Panc1 (cell line): ENCODE data around the gene ALKBH2. TPM values are rescaled to one million over a fixed set of nuclear protein-coding genes. Genes with fewer than 3 reads are reported as not detected.

Experiments used
- ATAC-seq: fragments of 200-7000 bp; cut with Tn5 transposase; 2 replicates; pipeline ENCODE4 v1.9.1; 2020; ENCODE audit warnings: mild to moderate bottlenecking, moderate library complexity
- BruUV-seq: library from RNA; stranded (reverse); fragments of 400-500 nt; replicated peaks from 2 replicates; lab custom pipeline; 2021; lab: Mats Ljungman, UMichigan
- CTCF ChIA-PET: fragments of 300-600 bp; sonication (Branson Sonifier 250); formaldehyde crosslinking; loops from one replicate; lab custom pipeline; 2022; ENCODE audit warnings: antibody characterized with exemption; lab: Charles Lee
- POLR2A ChIA-PET: fragments of 300-600 bp; sonication (Branson Sonifier 250); formaldehyde crosslinking; loops from one replicate; lab custom pipeline; 2022; ENCODE audit warnings: antibody characterized with exemption; lab: Charles Lee
- DNase-seq: peaks from one replicate; pipeline ENCODE4 v3.0.0-alpha.2; 2010; ENCODE audit warnings: low read depth, low spot score
- H3K27ac ChIP-seq: 2 replicates; pipeline ENCODE4 v1.5.1; 2011; ENCODE audit warnings: mild to moderate bottlenecking, low read length, inconsistent platforms
- H3K27me3 ChIP-seq: fragments of 200-500 bp; sonication (Bioruptor generic); 2 replicates; pipeline ENCODE4 v1.6.0; 2014; ENCODE audit warnings: low read length, inconsistent platforms; ENCODE audit not compliant: control insufficient read depth, insufficient read depth
- H3K36me3 ChIP-seq: fragments of 200-500 bp; sonication (Bioruptor generic); 2 replicates; pipeline ENCODE4 v1.5.1; 2014; ENCODE audit warnings: inconsistent platforms, mild to moderate bottlenecking, low read length, moderate library complexity; ENCODE audit not compliant: control insufficient read depth, insufficient read depth
- H3K4me1 ChIP-seq: 2 replicates; pipeline ENCODE4 v1.5.1; 2011; ENCODE audit warnings: inconsistent platforms, mild to moderate bottlenecking, low read length, moderate library complexity; ENCODE audit not compliant: control insufficient read depth, insufficient read depth
- H3K4me3 ChIP-seq, 2 experiments: 2 replicates each; pipeline ENCODE4 v1.5.1; 2011 to 2012; ENCODE audit warnings: low read depth in 2 of 2, low read length in 2 of 2, mild to moderate bottlenecking in 2 of 2, inconsistent platforms in 1 of 2, moderate library complexity in 1 of 2
- H3K9me3 ChIP-seq: fragments of 200-500 bp; sonication (Bioruptor generic); 2 replicates; pipeline ENCODE4 v1.5.1; 2014; ENCODE audit warnings: low read depth, mild to moderate bottlenecking, inconsistent platforms, low read length, moderate library complexity; ENCODE audit not compliant: control insufficient read depth, insufficient read depth
- POLR2AphosphoS5 ChIP-seq: IDR thresholded peaks from 2 replicates; pipeline ENCODE4 v1.6.1; 2012; ENCODE audit warnings: mild to moderate bottlenecking, low read depth, low read length, moderate library complexity
- SIN3A ChIP-seq: IDR thresholded peaks from 2 replicates; pipeline ENCODE4 v1.6.1; 2012; ENCODE audit warnings: low read depth, mild to moderate bottlenecking, low read length, moderate library complexity, borderline replicate concordance; ENCODE audit not compliant: insufficient read depth
- TCF7L2 ChIP-seq: IDR thresholded peaks from 2 replicates; pipeline ENCODE4 v1.6.1; 2011; ENCODE audit warnings: mild to moderate bottlenecking, low read depth, low read length, inconsistent platforms
- in situ Hi-C: cut with HindIII; loops from 2 replicates; pipeline ENCODE4 v1.10.0; 2016; ENCODE audit warnings: low sequenced_read_pairs, low pct_unique_long_range_greater_than_20kb
- intact Hi-C: fragments of 100-400 bp; cut with micrococcal nuclease; formaldehyde crosslinking; loops from one replicate; pipeline ENCODE4 v1.10.0; 2022; ENCODE audit not compliant: unreplicated experiment
- total RNA-seq: library from RNA; stranded (reverse); gene quantifications from one replicate; pipeline ENCODE4 v1.2.1, GENCODE V29; 2021; ENCODE audit not compliant: unreplicated experiment
- TF ChIP-seq, protein P1 (sequence below), 2 experiments: IDR thresholded peaks; 2 replicates each; pipeline ENCODE4 v1.6.1; 2011 to 2012; ENCODE audit warnings: low read depth in 2 of 2, control low read depth in 1 of 2, low read length in 1 of 2, mild to moderate bottlenecking in 1 of 2, moderate library complexity in 1 of 2; ENCODE audit not compliant: insufficient read depth in 1 of 2
- TF ChIP-seq, protein P2 (sequence below): fragments of 450-650 bp; IDR thresholded peaks from 2 replicates; pipeline ENCODE4 v1.5.1; 2017; ENCODE audit warnings: mild to moderate bottlenecking

ALKBH2 gene
- total RNA-seq, 1 experiment from 2014 or later = 41.6 TPM

GRCh38 chr12:109112720-109113465 lies 19.6 kb upstream of the ALKBH2 start:
- TF ChIP-seq, protein P1, sequence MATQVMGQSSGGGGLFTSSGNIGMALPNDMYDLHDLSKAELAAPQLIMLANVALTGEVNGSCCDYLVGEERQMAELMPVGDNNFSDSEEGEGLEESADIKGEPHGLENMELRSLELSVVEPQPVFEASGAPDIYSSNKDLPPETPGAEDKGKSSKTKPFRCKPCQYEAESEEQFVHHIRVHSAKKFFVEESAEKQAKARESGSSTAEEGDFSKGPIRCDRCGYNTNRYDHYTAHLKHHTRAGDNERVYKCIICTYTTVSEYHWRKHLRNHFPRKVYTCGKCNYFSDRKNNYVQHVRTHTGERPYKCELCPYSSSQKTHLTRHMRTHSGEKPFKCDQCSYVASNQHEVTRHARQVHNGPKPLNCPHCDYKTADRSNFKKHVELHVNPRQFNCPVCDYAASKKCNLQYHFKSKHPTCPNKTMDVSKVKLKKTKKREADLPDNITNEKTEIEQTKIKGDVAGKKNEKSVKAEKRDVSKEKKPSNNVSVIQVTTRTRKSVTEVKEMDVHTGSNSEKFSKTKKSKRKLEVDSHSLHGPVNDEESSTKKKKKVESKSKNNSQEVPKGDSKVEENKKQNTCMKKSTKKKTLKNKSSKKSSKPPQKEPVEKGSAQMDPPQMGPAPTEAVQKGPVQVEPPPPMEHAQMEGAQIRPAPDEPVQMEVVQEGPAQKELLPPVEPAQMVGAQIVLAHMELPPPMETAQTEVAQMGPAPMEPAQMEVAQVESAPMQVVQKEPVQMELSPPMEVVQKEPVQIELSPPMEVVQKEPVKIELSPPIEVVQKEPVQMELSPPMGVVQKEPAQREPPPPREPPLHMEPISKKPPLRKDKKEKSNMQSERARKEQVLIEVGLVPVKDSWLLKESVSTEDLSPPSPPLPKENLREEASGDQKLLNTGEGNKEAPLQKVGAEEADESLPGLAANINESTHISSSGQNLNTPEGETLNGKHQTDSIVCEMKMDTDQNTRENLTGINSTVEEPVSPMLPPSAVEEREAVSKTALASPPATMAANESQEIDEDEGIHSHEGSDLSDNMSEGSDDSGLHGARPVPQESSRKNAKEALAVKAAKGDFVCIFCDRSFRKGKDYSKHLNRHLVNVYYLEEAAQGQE (IDR thresholded peaks at IDR 0.05; ENCODE audit: insufficient read depth in 1 of 2, low read depth in 2 of 2, low read length in 1 of 2) = no peak
- TF ChIP-seq SIN3A = no peak
- no peak for TF ChIP-seq POLR2AphosphoS5
- TF ChIP-seq, protein P2, sequence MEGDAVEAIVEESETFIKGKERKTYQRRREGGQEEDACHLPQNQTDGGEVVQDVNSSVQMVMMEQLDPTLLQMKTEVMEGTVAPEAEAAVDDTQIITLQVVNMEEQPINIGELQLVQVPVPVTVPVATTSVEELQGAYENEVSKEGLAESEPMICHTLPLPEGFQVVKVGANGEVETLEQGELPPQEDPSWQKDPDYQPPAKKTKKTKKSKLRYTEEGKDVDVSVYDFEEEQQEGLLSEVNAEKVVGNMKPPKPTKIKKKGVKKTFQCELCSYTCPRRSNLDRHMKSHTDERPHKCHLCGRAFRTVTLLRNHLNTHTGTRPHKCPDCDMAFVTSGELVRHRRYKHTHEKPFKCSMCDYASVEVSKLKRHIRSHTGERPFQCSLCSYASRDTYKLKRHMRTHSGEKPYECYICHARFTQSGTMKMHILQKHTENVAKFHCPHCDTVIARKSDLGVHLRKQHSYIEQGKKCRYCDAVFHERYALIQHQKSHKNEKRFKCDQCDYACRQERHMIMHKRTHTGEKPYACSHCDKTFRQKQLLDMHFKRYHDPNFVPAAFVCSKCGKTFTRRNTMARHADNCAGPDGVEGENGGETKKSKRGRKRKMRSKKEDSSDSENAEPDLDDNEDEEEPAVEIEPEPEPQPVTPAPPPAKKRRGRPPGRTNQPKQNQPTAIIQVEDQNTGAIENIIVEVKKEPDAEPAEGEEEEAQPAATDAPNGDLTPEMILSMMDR = no peak
- TF ChIP-seq TCF7L2 = no peak
- H3K4me1 ChIP-seq = peaks cover 18% of the 10 kb centered on the region
- no peak overlapping the region for H3K4me3 ChIP-seq
- in situ Hi-C loops = no loop called here
- ChIA-PET POLR2A (interaction anchor here (0.6 to 0.7 kb wide), 2 partner anchors 200 to 276 kb away, joined by 5 to 10 read pairs; no protein-coding TSS in a partner anchor), CTCF (interaction anchor here (0.6 to 2.0 kb wide), 4 partner anchors 18 to 1075 kb away, joined by 3 to 9 read pairs (median 5); no protein-coding TSS in a partner anchor)
- ATAC-seq (no peak), DNase-seq (no peak)
- no peak overlapping the region; the same call in 1 of the 2 replicates for H3K27ac ChIP-seq
- BruUV-seq = no TSS peak
- no peaks in the 10 kb centered on the region for H3K27me3 ChIP-seq
- no peaks in the 10 kb centered on the region for H3K9me3 ChIP-seq
- H3K36me3 ChIP-seq = peaks cover under 1% of the 10 kb centered on the region; the same call in 1 of the 2 replicates
- intact Hi-C loops = loop anchor here (5.0 to 10.0 kb wide), 2 partner anchors 142 to 274 kb away; no protein-coding TSS in a partner anchor

GRCh38 chr12:109110988-109111495 lies 17.8 kb upstream of the ALKBH2 start:
- TF ChIP-seq, protein P2 = no peak
- TF ChIP-seq TCF7L2 (no peak), POLR2AphosphoS5 (peak; percentile 65), SIN3A (no peak; the same call in 1 of the 2 replicates)
- TF ChIP-seq, protein P1 (IDR thresholded peaks at IDR 0.05; ENCODE audit: insufficient read depth in 1 of 2, low read depth in 2 of 2, low read length in 1 of 2) = no peak
- ATAC-seq = peak; percentile 98
- Histone ChIP-seq H3K4me3 (peak overlapping the region; percentile 53 to 71), H3K9me3 (no peaks in the 10 kb centered on the region), H3K36me3 (peaks cover 2% of the 10 kb centered on the region; the same call in 1 of the 2 replicates), H3K27me3 (no peaks in the 10 kb centered on the region), H3K27ac (peak overlapping the region; percentile 85), H3K4me1 (peaks cover 18% of the 10 kb centered on the region)
- POLR2A ChIA-PET = no interaction called here
- intact Hi-C loops (loop anchor here (5.0 to 10.0 kb wide), 2 partner anchors 144 to 276 kb away; no protein-coding TSS in a partner anchor), in situ Hi-C loops (no loop called here)
- DNase-seq = no peak
- CTCF ChIA-PET = interaction anchor here (1.1 to 2.0 kb wide), 2 partner anchors 12 to 274 kb away, joined by 3 to 9 read pairs; no protein-coding TSS in a partner anchor
- no TSS peak for BruUV-seq
